A172 (cell line): ENCODE results near the gene COL16A1. TPM values are rescaled to one million over a fixed set of nuclear protein-coding genes. Genes with fewer than 3 reads are reported as not detected.

Experiments used
- DNase-seq: peaks from one replicate; pipeline ENCODE4 v3.0.0-alpha.2; 2015; ENCODE audit warnings: low spot score
- total RNA-seq: library from RNA; depleted of rRNA; stranded (reverse); fragments of >200 nt; shearing (Covaris generic); gene quantifications from 2 replicates; pipeline ENCODE4 v1.2.3, GENCODE V29; 2014

COL16A1 gene
- total RNA-seq, 1 experiment from 2014 or later, result 12.7 TPM

DNA sequence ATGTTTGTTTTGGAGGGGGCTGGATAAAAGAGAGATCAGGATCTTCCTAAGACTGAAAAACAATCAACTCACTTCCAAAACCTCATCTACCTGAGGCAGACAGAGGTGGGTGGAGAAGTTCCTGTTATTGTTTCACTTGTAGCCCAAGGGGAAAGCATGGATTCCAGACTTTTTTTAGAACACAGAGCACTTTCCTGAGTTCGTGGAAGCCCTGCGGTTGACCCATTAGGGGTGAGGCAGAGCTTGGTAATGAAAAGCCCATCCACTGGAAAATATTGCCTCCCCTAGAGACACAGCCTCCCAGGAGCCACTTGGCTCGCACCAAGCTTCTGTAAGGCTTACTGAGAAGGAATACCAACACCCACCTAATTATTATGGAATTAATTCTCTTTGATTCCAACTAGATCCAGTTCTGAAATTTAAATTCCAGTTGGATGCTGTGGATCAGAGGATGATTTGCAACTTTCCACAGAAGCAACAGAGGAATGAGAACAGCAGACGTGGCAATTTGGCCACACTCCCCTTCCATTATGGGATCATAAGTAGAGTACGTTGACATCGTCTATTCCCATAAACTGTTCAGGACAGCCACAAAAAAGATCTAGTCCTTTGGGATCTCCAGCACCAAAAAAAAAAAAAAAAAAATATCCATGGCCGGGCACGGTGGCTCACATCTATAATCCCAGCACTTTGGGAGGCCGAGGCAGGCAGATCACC is 55.0 kb downstream of the COL16A1 start:
- no peak for DNase-seq

- DNase-seq, result no peak
Measured at GRCh38 chr1:31648190-31648589, 55.6 kb downstream of the COL16A1 start.

- DNase-seq, result no peak
Measured at GRCh38 chr1:31647106-31647505, 56.7 kb downstream of the COL16A1 start.

- no peak for DNase-seq
Measured at GRCh38 chr1:31646259-31646960, 57.4 kb downstream of the COL16A1 start.

DNA sequence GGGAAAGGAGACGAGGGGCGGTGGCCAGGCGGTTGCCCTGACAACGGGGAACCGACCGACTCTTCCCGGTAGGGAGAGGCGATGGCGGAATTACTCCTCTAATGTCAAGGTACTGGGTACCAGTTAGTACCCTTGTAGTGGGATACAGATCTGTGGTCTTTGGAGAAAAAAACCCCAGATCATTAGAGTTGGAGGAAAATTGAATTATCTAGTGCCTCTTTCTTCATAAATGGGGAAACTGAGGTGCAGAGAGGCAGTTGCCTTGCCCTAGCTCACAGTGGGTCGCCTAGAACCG is 58.6 kb downstream of the COL16A1 start:
- no peak for DNase-seq

DNA sequence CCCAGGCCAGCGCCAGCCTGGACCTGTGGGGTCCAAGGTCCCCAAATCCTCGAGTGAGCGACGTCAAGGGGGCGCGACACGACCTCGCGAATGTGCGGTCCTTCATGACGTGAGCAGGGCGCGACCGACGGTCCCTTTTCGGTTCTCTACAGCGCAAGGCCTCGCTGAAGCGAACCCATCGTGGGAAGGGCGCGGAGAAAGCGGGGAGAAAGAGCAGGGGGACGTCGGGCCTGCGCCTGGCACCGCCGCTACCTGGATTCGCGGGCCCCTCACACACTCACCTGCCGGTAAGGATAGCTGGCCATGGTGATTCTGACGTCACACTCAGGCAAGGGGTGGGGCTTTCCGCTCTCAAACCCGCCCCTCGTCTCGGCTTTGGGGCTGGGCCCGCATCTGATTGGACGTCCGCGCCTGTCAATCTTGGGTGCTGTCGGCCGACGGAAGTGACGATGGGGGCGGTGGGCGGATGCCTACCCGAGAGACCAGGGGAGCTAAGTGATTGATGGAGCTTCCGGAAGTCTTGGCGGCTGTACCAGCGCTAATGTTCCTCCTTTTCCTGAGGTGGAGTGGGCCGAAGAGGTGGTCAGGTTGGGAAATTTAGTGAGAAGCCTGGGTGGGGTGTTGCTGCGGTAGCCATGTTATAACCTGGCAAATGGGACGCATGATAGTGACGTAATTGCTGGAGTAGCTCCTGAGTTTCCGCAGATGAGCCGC is 59.1 kb downstream of the COL16A1 start, which contains the start of gene PEF1:
Gene PEF1 (minus strand): TSS at position 317 of the 714 bp plus-strand sequence. CDS start 12 bp downstream, at position 305.
- peak; percentile 90 for DNase-seq

DNA sequence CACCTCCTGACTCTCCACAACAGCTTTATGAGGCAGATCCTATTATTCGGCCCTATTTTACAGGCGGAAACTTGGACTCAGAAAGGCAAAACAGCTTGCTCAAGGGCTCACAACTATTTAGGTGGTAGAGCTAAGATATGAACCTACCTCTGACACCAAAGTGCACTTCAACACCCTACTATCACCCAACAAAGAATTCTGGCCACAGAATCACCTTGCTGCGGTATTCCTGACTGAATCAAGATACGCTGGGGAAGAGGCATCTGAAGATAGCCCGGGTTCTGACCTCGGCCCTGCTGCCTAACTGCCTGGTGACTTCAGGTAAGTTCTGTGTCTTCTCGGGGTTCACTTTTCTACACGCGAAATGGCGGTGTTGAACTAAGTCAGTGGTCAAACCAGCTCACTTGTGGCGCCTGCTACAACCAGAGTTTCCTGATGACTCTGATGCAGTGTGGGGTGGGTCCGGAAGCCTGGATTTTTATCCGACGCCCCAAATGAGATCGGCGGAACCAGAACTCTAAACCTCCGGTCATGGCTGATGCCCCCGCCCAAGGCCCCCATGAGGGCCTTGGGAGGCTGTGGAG is 59.7 kb downstream of the COL16A1 start:
- DNase-seq, result no peak

- no peak for DNase-seq
Measured at GRCh38 chr1:31642897-31643296, 60.9 kb downstream of the COL16A1 start.

DNA sequence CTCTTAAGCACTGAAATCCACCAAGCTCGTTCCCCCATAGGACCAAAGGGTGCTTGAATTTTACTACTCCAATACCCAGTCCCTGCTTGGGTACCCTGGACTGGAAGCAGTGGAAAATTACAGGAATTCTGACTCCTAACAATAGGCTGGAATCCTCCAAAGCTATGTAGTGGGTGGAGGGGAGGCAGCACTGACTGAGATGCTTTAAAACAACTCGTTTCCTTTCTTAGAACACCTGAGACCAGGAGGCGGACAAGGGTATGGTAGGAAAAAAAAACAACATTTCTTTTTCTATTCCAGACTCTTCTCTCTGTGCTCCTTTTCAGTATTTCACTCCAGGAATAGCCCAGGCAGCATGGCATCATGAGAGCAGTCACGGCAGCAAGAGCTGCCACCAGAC is 61.5 kb downstream of the COL16A1 start:
- no peak for DNase-seq

DNA sequence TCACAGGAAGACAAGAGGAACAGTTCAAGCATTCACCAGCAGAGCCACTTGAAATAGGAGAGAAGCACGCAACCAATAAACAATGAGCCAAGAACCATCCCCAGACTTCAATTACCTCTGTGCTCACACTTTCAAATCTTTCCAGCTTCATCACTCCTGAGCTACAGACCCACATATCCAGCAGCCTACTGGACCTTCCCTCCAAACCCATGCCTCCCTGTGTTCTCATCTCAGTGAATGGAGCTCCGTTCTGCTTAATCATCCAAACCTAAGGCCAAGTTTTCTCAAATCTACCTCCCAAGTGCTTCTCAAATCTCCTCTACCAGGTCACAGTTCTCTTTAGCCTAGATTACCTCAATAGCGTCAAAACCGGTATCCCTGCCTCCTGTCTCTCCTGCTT is 62.9 kb downstream of the COL16A1 start:
- no peak for DNase-seq

DNA sequence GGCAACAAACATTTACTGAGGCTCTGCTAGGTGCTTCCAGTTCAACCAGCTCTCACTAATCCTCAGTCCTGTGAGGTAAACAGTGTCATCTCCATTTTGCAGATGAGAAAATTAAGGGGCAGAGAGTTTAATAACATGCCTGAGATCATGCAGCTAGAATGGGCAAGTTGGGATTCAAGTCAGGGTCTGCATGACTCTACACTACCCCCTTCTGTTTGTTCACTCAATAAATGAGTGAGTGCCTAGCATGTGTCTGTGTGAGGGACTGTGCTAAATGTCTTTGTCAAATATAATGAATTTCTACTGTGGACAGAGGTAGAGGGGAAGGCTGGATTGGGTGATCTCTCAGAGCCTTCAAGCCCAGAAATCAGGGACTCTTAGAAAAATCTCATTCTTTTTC is 63.6 kb downstream of the COL16A1 start:
- no peak for DNase-seq

- DNase-seq, result no peak
Measured at GRCh38 chr1:31639543-31639942, 64.3 kb downstream of the COL16A1 start.

- DNase-seq, result no peak
Measured at GRCh38 chr1:31637915-31638673, 65.7 kb downstream of the COL16A1 start.

- DNase-seq, result no peak
Measured at GRCh38 chr1:31633117-31633516, 70.7 kb downstream of the COL16A1 start.

GRCh38 chr1:31632649-31633048 is 71.2 kb downstream of the COL16A1 start:
- DNase-seq, result no peak

- DNase-seq, result no peak
Measured at GRCh38 chr1:31628931-31629556, 74.8 kb downstream of the COL16A1 start.

DNA sequence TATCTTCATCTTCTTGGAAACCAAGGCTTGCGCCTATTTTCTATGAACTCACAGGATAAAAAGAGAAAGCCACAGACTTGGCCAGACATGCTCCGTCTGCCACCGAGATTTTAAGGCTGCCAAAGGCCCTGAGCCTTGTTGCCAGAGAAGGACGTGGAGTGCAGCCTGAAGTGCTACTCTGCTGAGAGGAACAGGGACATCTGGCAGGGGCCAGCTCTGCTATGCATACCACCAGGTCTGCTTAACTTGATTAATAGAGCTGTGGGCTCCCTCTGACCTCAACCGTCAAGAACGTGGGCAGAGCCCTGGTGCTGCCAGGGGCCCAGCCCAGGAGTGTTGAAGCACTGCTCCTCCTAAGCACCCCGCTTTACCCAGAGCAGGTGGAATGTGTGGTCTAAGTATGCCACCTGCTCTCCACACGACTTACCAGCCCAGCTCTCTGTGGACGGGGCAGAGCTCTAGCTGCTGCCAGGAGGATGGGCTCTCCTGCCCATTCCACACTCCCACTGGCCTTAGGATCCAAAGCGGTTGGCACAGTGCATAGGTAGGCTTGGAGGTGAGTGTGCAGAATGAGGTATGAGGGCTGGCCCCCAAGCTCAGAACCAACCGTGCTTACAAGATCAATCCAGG is 75.8 kb downstream of the COL16A1 start:
- DNase-seq, result peak; percentile 53

DNA sequence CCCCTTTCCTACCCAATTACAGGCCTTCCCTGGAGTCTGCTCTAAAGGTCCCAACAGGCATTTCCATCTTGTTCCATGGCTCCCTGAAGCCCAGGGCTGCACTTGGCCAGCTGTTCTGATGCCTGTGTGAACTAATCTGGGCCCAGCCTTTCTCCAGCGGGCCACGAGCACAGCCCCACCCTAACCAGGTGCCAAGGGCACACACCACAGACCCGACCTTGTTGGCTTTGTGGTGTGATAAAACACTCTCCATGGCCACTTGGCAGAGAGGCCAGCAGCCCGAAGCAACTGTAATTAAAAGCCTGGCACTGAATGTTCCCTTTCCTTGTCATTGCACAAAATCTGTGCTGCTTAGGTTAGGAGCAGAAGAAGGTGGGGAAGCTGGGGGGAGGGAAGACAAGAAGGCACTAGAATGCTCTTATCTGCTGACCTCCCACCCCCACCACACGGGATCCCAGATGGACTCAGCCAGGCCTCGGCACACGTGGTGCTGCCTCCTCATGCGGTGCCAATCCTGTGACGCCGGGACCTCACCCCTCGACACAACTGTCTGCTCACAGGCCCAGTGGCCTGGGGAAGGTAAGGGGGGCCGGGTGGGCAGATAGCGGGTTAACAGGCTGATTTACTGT is 76.4 kb downstream of the COL16A1 start:
- DNase-seq, result peak; percentile 67

- DNase-seq, result no peak
Measured at GRCh38 chr1:31626223-31627207, 77.3 kb downstream of the COL16A1 start.
